Measurements from ENCODE around the gene TBXAS1. TPM values are rescaled to one million over a fixed set of nuclear protein-coding genes. Genes with fewer than 3 reads are reported as not detected.

TBXAS1 gene
- total and polyA plus RNA-seq, 2 donors (not counting 3 experiments of a cell fraction or from before 2014, with no cell fraction given) = 2.1 to 4.3 TPM

GRCh38 chr7:139901901-139902300, 72.8 kb downstream of the TBXAS1 start:
- CTCF ChIA-PET = interaction anchor here (1.4 to 1.7 kb wide), 3 partner anchors 9 to 12 kb away, joined by 5 to 6 read pairs (median 5); no protein-coding TSS in a partner anchor
- Histone ChIP-seq H3K36me3 (ENCODE audit: control insufficient read depth in 2 of 2, extremely low read depth in 1 of 2, insufficient read depth in 2 of 2, low read length in 2 of 2) (no peaks in the 10 kb centered on the region), H3K79me2 (ENCODE audit: control insufficient read depth, insufficient read depth, low read length) (no peaks in the 10 kb centered on the region), H4K20me1 (replicated peaks; ENCODE audit: control insufficient read depth, extremely low read depth, insufficient read depth, low read length) (no peaks in the 10 kb centered on the region), H2AFZ (ENCODE audit: low read depth, low read length) (no peak overlapping the region), H3K4me3 (replicated peaks in 1 of 3; ENCODE audit: insufficient read depth in 1 of 3, low read depth in 1 of 3, low read length in 3 of 3) (no peak overlapping the region), H3K4me1 (ENCODE audit: control insufficient read depth, extremely low read depth, insufficient read depth, low read length) (no peaks in the 10 kb centered on the region), H3K9ac (replicated peaks; ENCODE audit: extremely low read depth, insufficient read depth, low read length) (no peak overlapping the region), H3K27ac (ENCODE audit: insufficient read depth, low read depth, low read length) (no peak overlapping the region), H3K9me1 (replicated peaks; ENCODE audit: control insufficient read depth, extremely low read depth, insufficient read depth, low read length) (no peaks in the 10 kb centered on the region), H3K27me3 (ENCODE audit: control insufficient read depth in 2 of 2, insufficient read depth in 2 of 2, low read length in 2 of 2) (peaks cover 0 to 3% of the 10 kb centered on the region in 2 experiments), H3K9me3 (replicated peaks; ENCODE audit: control insufficient read depth, insufficient read depth, low read length) (no peaks in the 10 kb centered on the region), H3K4me2 (ENCODE audit: insufficient read depth, low read length) (no peak overlapping the region)
- POLR2A ChIA-PET = no interaction called here
- DNase-seq (ENCODE audit: low read depth, low spot score) (no peak), FAIRE-seq (no peak)
- dilution Hi-C loops (cut with MboI; ENCODE audit: extremely low pct_ligation_motif_present, low sequenced_read_pairs) = no loop called here
- no TSS peak for BruUV-seq (replicated peaks)
- TF ChIP-seq FOS (IDR thresholded peaks at IDR 0.05; ENCODE audit: borderline replicate concordance, insufficient read depth, low read length) (no peak), GATA2 (IDR thresholded peaks at IDR 0.05; ENCODE audit: insufficient read depth, insufficient read length, low read depth, low read length) (no peak), POLR2A (IDR thresholded peaks at IDR 0.05; ENCODE audit: low read depth, low read length) (no peak), POLR2AphosphoS5 (IDR thresholded peaks at IDR 0.05; ENCODE audit: insufficient read depth, low read depth, low read length) (no peak), MAX (IDR thresholded peaks at IDR 0.05; ENCODE audit: insufficient read depth, insufficient read length) (no peak), JUN (IDR thresholded peaks at IDR 0.05; ENCODE audit: borderline replicate concordance, insufficient read depth, insufficient read length, low read depth) (no peak), EZH2 (IDR thresholded peaks at IDR 0.05; ENCODE audit: borderline replicate concordance, low read depth, low read length, severe bottlenecking) (no peak), MYC (IDR thresholded peaks at IDR 0.05; ENCODE audit: low read depth, low read length) (no peak), CTCF (IDR thresholded peaks at IDR 0.05; ENCODE audit: extremely low read depth in 1 of 2, insufficient read depth in 1 of 2, low read depth in 1 of 2, low read length in 2 of 2) (no peak)
- intact Hi-C loops (cut with micrococcal nuclease) = no loop called here
